ENCODE data around the gene HOXA7.

The HOXA7 gene

DNA sequence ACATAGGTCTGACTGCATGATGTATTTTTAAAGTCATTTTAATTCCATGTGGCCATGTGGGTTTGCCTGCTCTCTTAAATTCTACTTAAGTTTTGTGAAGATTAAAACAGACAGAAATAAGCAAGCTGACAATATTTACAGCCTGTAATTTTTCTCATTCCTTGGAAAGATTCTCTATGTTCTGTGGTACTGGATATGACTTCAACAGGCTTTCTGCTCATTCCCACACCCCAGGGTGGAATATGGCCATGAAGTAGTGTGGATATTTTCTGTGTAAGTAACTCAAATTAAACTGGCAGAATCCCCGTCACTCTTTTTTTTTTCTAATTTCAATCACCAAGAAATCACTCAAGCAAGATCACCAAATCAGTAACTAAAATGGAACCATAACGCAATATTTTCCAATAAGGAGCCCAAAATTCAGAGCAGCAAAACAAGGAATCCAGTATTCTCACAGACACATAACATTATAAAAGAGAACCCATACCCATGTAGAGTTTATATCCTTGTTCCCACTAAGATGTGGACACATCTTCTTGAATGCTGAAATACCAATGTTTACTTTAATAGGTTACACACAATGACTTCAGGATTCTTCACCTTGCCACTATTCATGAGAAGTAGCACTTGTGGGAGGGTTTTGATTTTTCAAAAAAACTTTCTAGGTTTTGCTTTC is 18.7 kb downstream of the HOXA7 start:
- no peak for DNase-seq (ENCODE audit: extremely low read depth in 1 of 2, low read depth in 1 of 2)

GRCh38 chr7:27134392-27134791 is 22.1 kb downstream of the HOXA7 start:
- DNase-seq (ENCODE audit: extremely low read depth in 1 of 2, low read depth in 1 of 2) = no peak

- DNase-seq (ENCODE audit: extremely low read depth in 1 of 2, low read depth in 1 of 2) = no peak
Observed at GRCh38 chr7:27133409-27134231, 22.9 kb downstream of the HOXA7 start.

DNA sequence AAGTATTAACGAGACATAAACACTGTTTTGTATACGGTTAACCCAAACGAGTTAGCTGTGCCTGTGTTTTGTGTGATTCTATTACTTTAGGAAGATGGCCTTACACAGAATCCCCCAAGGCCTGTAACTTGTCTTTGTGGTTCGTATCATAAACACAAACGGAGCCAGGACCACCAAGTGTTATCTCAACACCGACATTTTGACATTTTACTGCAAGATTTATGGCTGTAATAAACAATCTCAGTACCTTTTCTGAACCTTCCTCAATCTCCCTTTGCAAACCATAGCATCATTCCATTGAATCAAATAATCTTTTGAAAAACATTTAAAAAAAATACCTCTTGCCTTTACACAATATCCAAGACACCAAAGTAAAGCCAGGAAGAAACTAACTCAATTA is 23.5 kb downstream of the HOXA7 start:
- no peak for DNase-seq (ENCODE audit: extremely low read depth in 1 of 2, low read depth in 1 of 2)

DNA sequence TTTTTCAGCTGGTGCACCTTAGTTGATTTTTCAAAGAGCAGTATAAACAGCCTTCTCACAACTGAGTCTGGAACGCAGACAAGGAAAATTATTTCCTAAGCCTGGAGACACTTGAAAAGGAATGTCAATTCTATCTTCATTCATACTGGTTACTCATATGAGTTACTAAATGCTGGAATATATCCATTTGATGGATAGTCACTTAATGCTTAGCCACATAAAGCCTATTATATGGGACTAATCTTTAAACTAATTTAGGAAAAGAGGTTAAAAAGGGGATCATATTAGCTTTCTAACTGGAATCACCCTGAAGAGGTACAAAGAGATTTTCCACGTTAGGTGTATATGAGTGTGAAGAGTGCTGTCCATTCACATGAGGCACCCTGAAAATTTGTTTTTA is 24.3 kb downstream of the HOXA7 start:
- no peak for DNase-seq (ENCODE audit: extremely low read depth in 1 of 2, low read depth in 1 of 2)

DNA sequence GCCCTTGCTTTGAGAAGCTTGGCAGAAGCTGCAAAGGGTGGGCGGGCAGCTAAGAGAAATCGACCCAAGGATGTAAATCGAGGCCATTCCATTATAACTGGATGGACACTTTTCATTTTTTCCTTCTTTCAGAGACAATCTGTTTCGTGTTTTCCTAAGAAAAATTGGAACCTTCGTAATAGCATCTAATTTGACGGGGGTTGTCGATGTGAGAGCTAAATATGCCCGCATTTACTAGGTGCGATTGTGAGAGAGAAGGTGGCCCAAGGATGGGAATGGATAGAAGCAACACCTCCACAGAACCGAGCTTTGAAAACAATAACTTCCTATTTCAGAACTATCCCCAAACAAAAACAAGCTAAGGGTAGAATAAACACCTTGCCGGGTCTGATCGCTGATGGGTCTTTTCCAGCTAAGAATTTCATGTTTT is 25.1 kb downstream of the HOXA7 start:
- no peak for DNase-seq (ENCODE audit: extremely low read depth in 1 of 2, low read depth in 1 of 2)

- peak; percentile 42 to 50 for DNase-seq (ENCODE audit: extremely low read depth in 1 of 2, low read depth in 1 of 2)
Observed at GRCh38 chr7:27130540-27131389, 25.7 kb downstream of the HOXA7 start, which contains the start of gene HOXA4. Gene HOXA4 (minus strand): TSS chr7:27130757. CDS start chr7:27130733, 24 bp downstream.

DNA sequence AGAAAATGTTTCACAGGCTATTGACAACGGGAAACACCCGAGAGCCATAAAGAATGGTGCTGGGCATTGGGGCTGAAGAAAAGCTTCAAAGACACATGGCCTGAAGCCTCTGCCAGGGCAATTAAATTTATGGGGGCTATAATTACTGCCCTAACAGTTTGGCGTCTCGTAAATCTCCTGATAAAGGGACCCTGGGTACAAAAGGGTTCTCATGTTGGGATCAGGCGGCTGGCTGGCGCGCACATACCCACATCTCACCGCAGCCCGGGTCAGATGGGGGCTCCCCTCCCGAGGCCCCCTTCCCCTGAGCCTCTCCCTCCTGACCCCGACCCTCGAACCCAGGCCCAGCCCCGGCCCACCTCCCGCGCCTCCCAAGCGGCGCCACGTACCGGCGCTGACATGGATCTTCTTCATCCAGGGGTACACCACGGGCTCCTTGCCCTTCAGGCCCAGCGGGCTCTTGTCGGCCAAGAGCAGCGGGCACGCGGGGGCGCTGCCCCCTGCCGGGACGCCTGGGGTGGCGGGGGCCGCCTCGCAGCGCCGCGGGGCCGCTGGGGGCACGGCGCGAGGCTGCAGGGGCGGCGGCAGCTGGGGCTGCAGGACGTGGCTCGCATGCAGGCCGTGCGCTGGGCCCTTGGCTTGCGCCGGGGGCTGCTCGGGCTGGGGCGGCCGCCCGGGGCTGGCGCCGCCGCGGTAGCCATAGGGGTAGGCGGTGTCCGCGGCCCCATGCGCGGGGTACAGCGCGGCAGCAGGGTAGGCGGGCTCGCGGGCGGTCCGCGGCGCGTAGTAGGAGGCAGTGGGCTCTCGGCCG is 26.5 kb downstream of the HOXA7 start:
- no peak for DNase-seq (ENCODE audit: extremely low read depth in 1 of 2, low read depth in 1 of 2)

- no peak for DNase-seq (ENCODE audit: extremely low read depth in 1 of 2, low read depth in 1 of 2)
Observed at GRCh38 chr7:27128776-27129728, 27.4 kb downstream of the HOXA7 start.

GRCh38 chr7:27128034-27128433 is 28.4 kb downstream of the HOXA7 start:
- no peak for DNase-seq (ENCODE audit: extremely low read depth in 1 of 2, low read depth in 1 of 2)

DNA sequence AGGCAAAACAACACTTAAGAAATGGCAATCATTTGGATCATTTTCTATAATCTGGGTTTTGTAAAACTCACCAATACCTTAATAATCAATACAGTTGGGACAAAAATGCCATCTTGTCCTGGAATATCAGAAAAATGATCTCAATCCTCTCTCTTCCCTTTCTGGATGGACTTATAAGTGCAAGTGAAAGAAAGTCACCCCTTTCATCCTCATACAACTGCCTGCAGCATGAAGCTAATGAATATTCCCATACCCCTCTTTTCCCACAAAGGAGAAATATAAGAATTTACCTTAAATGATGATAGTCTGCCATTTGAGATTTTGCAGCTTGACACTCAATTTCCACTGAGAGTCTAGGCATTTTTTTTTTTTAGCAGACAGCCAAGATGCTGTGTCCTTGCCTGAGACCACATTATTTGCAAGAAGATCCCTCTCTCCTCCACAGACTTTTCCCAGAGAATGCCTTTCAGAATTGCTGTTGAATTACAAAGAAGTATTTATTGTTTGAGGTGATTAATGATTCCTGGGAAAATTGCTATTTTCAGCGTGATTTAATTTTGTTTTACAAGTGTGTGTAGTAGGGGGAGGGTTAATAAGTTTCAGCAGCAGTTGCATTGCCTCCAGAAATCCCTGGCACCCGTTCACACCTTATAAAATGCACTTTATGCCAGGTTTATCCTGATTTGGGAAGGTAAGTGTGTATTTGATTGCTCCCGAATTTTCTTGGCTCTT is 29.7 kb downstream of the HOXA7 start:
- no peak for DNase-seq (ENCODE audit: extremely low read depth in 1 of 2, low read depth in 1 of 2)

DNA sequence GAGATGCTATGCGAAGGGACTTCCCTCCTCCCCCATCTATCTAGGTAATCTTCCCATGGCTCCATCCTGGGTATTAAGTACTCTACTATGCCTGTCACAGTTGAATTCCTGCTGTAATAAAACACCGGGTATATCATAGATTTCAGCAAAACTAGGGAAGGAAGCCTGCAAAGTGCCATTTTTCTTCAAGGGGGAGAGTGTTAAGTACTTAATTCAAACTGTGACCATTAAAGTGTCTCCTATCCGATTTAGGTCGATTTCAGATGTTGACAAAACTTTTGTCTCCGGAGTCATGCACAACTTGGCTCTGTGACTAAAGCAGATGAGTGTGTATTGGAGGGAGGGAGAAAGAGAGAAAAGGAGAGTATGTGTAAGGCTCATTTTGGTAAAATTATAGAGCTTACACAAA is 30.5 kb downstream of the HOXA7 start:
- DNase-seq (ENCODE audit: extremely low read depth in 1 of 2, low read depth in 1 of 2) = no peak

GRCh38 chr7:27124902-27125689 is 31.4 kb downstream of the HOXA7 start:
- no peak for DNase-seq (ENCODE audit: extremely low read depth in 1 of 2, low read depth in 1 of 2)

GRCh38 chr7:27124096-27124901 is 32.2 kb downstream of the HOXA7 start:
- DNase-seq (ENCODE audit: extremely low read depth in 1 of 2, low read depth in 1 of 2) = no peak

GRCh38 chr7:27123477-27124053 is 32.9 kb downstream of the HOXA7 start:
- DNase-seq (ENCODE audit: extremely low read depth in 1 of 2, low read depth in 1 of 2) = no peak

- DNase-seq (ENCODE audit: extremely low read depth in 1 of 2, low read depth in 1 of 2) = no peak
Observed at GRCh38 chr7:27123007-27123476, 33.4 kb downstream of the HOXA7 start.

Measured in activated CD8-positive, alpha-beta memory T cell treated with anti-CD3 and anti-CD28 coated beads for 1 hour (primary cell).